Gastrocnemius medialis (tissue), 4 donors: Measurements from ENCODE around the gene ZCCHC12. TPM values are rescaled to one million over a fixed set of nuclear protein-coding genes. Genes with fewer than 3 reads are reported as not detected.

Experiments
- ATAC-seq, 2 donors: fragments of 150-250 bp; one replicate each; pipeline ENCODE4 v1.9.1; 2016
- DNase-seq, 2 donors: peaks; one replicate each; pipeline ENCODE4 v3.0.0-alpha.2; 2019
- H3K27ac ChIP-seq, 4 donors: fragments of 200-600 bp; sonication (generic); 1 replicate in 1 of 4; 2 replicates in 3 of 4; pipeline ENCODE4 v1.5.1; 2016 to 2018; ENCODE audit warnings: mild to moderate bottlenecking in 2 of 4, moderate library complexity in 1 of 4
- H3K27me3 ChIP-seq, 3 donors: fragments of 200-600 bp; sonication (generic) in 2 of 3; 1 replicate in 1 of 3; 2 replicates in 2 of 3; pipeline versions ENCODE4 v1.5.1 to v1.6.0; 2016 to 2019; ENCODE audit warnings: mild to moderate bottlenecking in 1 of 3, moderate library complexity in 1 of 3
- H3K36me3 ChIP-seq, 2 donors: fragments of 200-600 bp; sonication (generic) in 1 of 2; one replicate each; pipeline ENCODE4 v1.5.1; 2017 to 2018
- H3K4me1 ChIP-seq, 2 donors: fragments of 200-600 bp; sonication (generic) in 1 of 2; one replicate each; pipeline ENCODE4 v1.5.1; 2016 to 2017; ENCODE audit warnings: mild to moderate bottlenecking in 2 of 2
- H3K4me3 ChIP-seq, 4 donors: fragments of 200-600 bp; sonication (generic) in 3 of 4; 1 replicate in 1 of 4; 2 replicates in 3 of 4; pipeline ENCODE4 v1.5.1; 2016 to 2019; ENCODE audit warnings: mild to moderate bottlenecking in 2 of 4
- H3K9me3 ChIP-seq, 3 donors: fragments of 200-600 bp; sonication (generic) in 2 of 3; 1 replicate in 1 of 3; 2 replicates in 2 of 3; pipeline ENCODE4 v1.5.1; 2016 to 2019
- POLR2A ChIP-seq, 2 donors: fragments of 450-650 bp; IDR thresholded peaks; one replicate each; pipeline ENCODE4 v1.6.1; 2017; ENCODE audit warnings: antibody characterized with exemption in 2 of 2, mild to moderate bottlenecking in 2 of 2, moderate library complexity in 2 of 2
- in situ Hi-C, 4 donors: fragments of 200-750 bp; cut with MboI; loops; one replicate each; pipeline versions ENCODE4 v1.15.0 to v1.8.0; 2017; ENCODE audit warnings: low sequenced_read_pairs in 4 of 4
- intact Hi-C: fragments of 100-400 bp; cut with DNase I; formaldehyde crosslinking; loops from one replicate; pipeline ENCODE4 v1.15.1; 2023; ENCODE audit warnings: low total_unique reads
- total RNA-seq, 4 donors: library from RNA; depleted of rRNA; stranded (reverse); fragments of >200 nt; gene quantifications; one replicate each; pipeline versions ENCODE4 v1.1.0 to v1.2.3, GENCODE V29; 2016
- TF ChIP-seq, protein P1 (sequence below), 5 experiments: fragments of 450-650 bp in 3 of 5; fragments of 200-600 bp in 2 of 5; sonication (generic) in 2 of 5; IDR thresholded peaks in 4 of 5; conservative IDR thresholded peaks in 1 of 5; 1 replicate in 4 of 5; 2 replicates in 1 of 5; pipeline ENCODE4 v1.5.1; 2016 to 2019; ENCODE audit warnings: antibody characterized with exemption in 5 of 5, mild to moderate bottlenecking in 3 of 5, moderate library complexity in 3 of 5

Gene ZCCHC12
- total RNA-seq, 4 donors from 2014 or later, result not detected

DNA sequence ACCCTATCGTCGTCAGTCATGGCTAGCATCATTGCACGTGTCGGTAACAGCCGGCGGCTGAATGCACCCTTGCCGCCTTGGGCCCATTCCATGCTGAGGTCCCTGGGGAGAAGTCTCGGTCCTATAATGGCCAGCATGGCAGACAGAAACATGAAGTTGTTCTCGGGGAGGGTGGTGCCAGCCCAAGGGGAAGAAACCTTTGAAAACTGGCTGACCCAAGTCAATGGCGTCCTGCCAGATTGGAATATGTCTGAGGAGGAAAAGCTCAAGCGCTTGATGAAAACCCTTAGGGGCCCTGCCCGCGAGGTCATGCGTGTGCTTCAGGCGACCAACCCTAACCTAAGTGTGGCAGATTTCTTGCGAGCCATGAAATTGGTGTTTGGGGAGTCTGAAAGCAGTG lies 1.6 kb downstream of the ZCCHC12 start:
- in situ Hi-C loops, result no loop called here

DNA sequence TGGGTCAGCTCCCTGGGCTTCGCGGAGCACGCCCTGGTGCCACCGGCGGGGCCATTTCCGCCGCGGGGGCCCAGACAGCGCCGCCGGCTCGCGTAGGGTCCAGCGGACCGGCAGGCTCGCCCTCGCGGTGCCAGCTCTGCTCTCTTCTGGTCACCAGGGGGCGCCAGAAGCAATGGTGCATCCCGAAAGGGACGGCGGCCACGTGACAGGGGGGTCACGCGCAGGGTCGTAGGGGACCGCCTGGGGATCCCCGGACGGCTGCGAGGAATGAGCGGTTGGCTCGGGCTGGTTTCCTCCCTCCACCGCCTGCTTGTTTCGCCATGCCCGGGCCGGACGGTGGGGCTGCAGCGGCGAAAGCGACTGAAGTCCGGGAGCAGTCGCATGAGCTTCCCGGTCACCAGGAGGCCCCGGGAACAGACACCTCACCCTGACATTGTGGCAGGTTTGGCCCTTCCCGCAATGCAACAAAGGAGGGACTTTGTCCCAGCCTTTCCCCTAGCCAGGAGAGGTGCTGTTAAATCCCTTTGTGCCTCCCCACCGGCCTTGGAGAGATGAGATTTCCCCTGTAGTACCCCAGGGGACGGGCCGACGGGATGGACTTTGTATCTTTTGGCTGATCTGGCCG lies 15.8 kb downstream of the ZCCHC12 start:
- Histone ChIP-seq H3K27me3 (no peaks in the 10 kb centered on the region), H3K9me3 (no peaks in the 10 kb centered on the region), H3K27ac (peak overlapping the region; percentile 49 to 71 (median 60)), H3K4me1 (no peaks in the 10 kb centered on the region), H3K4me3 (peak overlapping the region; percentile 57 to 65 (median 63)), H3K36me3 (no peaks in the 10 kb centered on the region)
- in situ Hi-C loops (no loop called here), intact Hi-C loops (loop anchor here (2.0 kb wide), 1 partner anchor 227 kb away; no protein-coding TSS in a partner anchor)
- TF ChIP-seq, protein P1, sequence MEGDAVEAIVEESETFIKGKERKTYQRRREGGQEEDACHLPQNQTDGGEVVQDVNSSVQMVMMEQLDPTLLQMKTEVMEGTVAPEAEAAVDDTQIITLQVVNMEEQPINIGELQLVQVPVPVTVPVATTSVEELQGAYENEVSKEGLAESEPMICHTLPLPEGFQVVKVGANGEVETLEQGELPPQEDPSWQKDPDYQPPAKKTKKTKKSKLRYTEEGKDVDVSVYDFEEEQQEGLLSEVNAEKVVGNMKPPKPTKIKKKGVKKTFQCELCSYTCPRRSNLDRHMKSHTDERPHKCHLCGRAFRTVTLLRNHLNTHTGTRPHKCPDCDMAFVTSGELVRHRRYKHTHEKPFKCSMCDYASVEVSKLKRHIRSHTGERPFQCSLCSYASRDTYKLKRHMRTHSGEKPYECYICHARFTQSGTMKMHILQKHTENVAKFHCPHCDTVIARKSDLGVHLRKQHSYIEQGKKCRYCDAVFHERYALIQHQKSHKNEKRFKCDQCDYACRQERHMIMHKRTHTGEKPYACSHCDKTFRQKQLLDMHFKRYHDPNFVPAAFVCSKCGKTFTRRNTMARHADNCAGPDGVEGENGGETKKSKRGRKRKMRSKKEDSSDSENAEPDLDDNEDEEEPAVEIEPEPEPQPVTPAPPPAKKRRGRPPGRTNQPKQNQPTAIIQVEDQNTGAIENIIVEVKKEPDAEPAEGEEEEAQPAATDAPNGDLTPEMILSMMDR (IDR thresholded peaks at IDR 0.05 in 4 of 5, conservative IDR thresholded peaks at IDR 0.05 in 1 of 5), result peak; percentile 57 to 87 (median 77)
- no peak for TF ChIP-seq POLR2A (IDR thresholded peaks at IDR 0.05)
- peak; percentile 55 to 77 for DNase-seq
- ATAC-seq, result peak; percentile 83 to 98

More for the DNA sequence above, 1.6 kb downstream of the ZCCHC12 start:
- Histone ChIP-seq H3K27ac (no peak overlapping the region), H3K36me3 (no peaks in the 10 kb centered on the region), H3K4me1 (peaks cover 3 to 5% of the 10 kb centered on the region in 2 donors), H3K4me3 (no peak overlapping the region), H3K9me3 (no peaks in the 10 kb centered on the region), H3K27me3 (peaks cover 7 to 43% (median 40%) of the 10 kb centered on the region in 3 donors)
- TF ChIP-seq POLR2A (IDR thresholded peaks at IDR 0.05), result no peak
- TF ChIP-seq, protein P1 (IDR thresholded peaks at IDR 0.05 in 4 of 5, conservative IDR thresholded peaks at IDR 0.05 in 1 of 5), result no peak
- DNase-seq, result no peak
- no peak for ATAC-seq
- intact Hi-C loops, result no loop called here

DNA sequence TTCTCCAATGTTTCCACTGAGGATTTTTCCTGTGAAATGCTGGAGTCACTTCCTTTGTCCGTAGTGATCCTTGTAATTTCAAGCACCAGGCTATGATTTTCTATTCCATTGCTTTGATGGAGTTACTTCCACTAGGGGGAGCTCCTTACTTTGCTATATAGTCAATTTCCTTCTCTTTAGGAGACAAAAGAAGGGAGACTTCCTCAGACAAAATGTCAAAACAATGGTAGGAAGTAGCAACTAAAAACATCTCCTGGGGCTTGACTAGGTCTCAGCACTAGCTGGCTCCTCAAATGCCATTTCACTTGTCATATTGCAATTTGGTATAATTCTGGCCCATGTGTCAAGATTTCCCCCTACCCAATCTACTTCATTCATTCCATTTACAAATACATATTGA lies 24.1 kb downstream of the ZCCHC12 start:
- peak; percentile 73 to 89 for ATAC-seq
- H3K4me1 ChIP-seq, result no peaks in the 10 kb centered on the region
- no peak overlapping the region for H3K4me3 ChIP-seq
- intact Hi-C loops (loop anchor here (2.0 to 5.0 kb wide), 3 partner anchors 125 to 219 kb away; partner anchors contain the start of gene LONRF3), in situ Hi-C loops (loop anchor here (5.0 to 10.0 kb wide), 2 partner anchors 217 to 220 kb away; no protein-coding TSS in a partner anchor)
- H3K9me3 ChIP-seq, result no peaks in the 10 kb centered on the region
- H3K27ac ChIP-seq, result no peak overlapping the region
- TF ChIP-seq POLR2A (IDR thresholded peaks at IDR 0.05), result no peak
- TF ChIP-seq, protein P1 (IDR thresholded peaks at IDR 0.05 in 4 of 5, conservative IDR thresholded peaks at IDR 0.05 in 1 of 5), result peak in 4 of 5 experiments; percentile 33 to 68 (median 60)
- no peaks in the 10 kb centered on the region for H3K27me3 ChIP-seq
- no peak for DNase-seq
- no peaks in the 10 kb centered on the region for H3K36me3 ChIP-seq

DNA sequence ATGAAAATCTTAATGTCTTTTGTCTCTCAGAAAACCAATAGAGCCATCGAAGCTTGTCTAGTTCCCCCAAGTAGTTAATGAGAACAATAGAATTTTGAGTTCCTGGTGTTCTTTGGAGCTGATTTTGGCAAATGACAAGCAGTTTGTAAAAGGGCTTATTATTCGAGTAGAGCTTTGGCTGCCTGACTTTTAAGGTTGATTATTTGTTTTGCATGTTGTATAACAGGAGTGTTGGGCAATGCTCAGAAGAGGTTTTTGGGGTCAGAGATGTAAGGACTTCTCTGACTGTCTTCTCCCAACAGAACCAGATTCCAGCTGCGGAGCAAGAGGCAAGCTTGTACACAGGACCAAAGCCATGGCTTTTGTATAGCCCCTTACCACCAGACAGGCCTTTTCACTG lies 30.0 kb downstream of the ZCCHC12 start:
- H3K36me3 ChIP-seq, result no peaks in the 10 kb centered on the region
- no peaks in the 10 kb centered on the region for H3K4me1 ChIP-seq
- TF ChIP-seq POLR2A (IDR thresholded peaks at IDR 0.05), result no peak
- TF ChIP-seq, protein P1 (IDR thresholded peaks at IDR 0.05 in 4 of 5, conservative IDR thresholded peaks at IDR 0.05 in 1 of 5), result no peak
- intact Hi-C loops, result no loop called here
- no peak overlapping the region for H3K27ac ChIP-seq
- ATAC-seq (no peak), DNase-seq (no peak)
- H3K9me3 ChIP-seq, result no peaks in the 10 kb centered on the region
- no peaks in the 10 kb centered on the region for H3K27me3 ChIP-seq
- in situ Hi-C loops, result loop anchor here in 1 of 4 donors (25.0 kb wide), 1 partner anchor 134 kb away; no protein-coding TSS in a partner anchor
- no peak overlapping the region for H3K4me3 ChIP-seq
